HepG2 (cell line): ENCODE data around the gene MRPL43. TPM values are rescaled to one million over a fixed set of nuclear protein-coding genes. Genes with fewer than 3 reads are reported as not detected.

Experiments used
- ATAC-seq: fragments of 200-7000 bp; cut with Tn5 transposase; 3 replicates; pipeline ENCODE4 v1.9.1; 2020; ENCODE audit warnings: mild to moderate bottlenecking, moderate library complexity
- BruUV-seq: library from RNA; stranded (reverse); fragments of 400-500 nt; replicated peaks from 2 replicates; lab custom pipeline; 2021; lab: Mats Ljungman, UMichigan
- CTCF ChIA-PET: fragments of 300-600 bp; formaldehyde crosslinking; extraction: SDS; loops from one replicate; lab custom pipeline; 2021; ENCODE audit warnings: low total read pairs, inconsistent platforms, low intra/inter-chr PET ratio; lab: Yijun Ruan, JAX
- POLR2A ChIA-PET: fragments of 350-600 bp; sonication (Branson Sonifier 250); formaldehyde crosslinking; loops from one replicate; lab custom pipeline; 2020; ENCODE audit warnings: antibody characterized with exemption, inconsistent platforms; lab: Yijun Ruan, JAX
- DNase-seq: peaks from one replicate; pipeline ENCODE4 v3.0.0-alpha.2; 2015; ENCODE audit warnings: low spot score
- FAIRE-seq: peaks from 3 replicates; lab custom pipeline; 2011; peaks lifted over from hg19 to GRCh38; lab: Jason Lieb, UNC
- H2AFZ ChIP-seq: one replicate; pipeline ENCODE4 v1.6.1; 2011; ENCODE audit warnings: low read length, inconsistent platforms
- H3K27ac ChIP-seq: fragments of 300-600 bp; 3 replicates; pipeline ENCODE4 v1.8.0; 2011; ENCODE audit warnings: mixed run types, mild to moderate bottlenecking, mixed read lengths, low read length, inconsistent platforms; ENCODE audit not compliant: insufficient read depth; ENCODE audit errors: extremely low read length
- H3K27me3 ChIP-seq, 2 experiments: fragments of 200-600 bp in 1 of 2; 2 replicates in 1 of 2; 3 replicates in 1 of 2; pipeline versions ENCODE4 v1.6.0 to v1.8.0; 2011; ENCODE audit warnings: low read length in 2 of 2, mild to moderate bottlenecking in 2 of 2, moderate library complexity in 2 of 2, inconsistent platforms in 1 of 2; ENCODE audit not compliant: insufficient read depth in 2 of 2, control insufficient read depth in 1 of 2
- H3K36me3 ChIP-seq, 2 experiments: fragments of 200-600 bp in 1 of 2; replicated peaks in 1 of 2; 2 replicates in 1 of 2; 3 replicates in 1 of 2; pipeline versions ENCODE4 v1.5.1 to v1.8.0; 2011; ENCODE audit warnings: low read length in 2 of 2, inconsistent platforms in 1 of 2; ENCODE audit not compliant: insufficient read depth in 2 of 2, control insufficient read depth in 1 of 2
- H3K4me1 ChIP-seq: 2 replicates; pipeline ENCODE4 v1.5.1; 2012; ENCODE audit warnings: low read length, inconsistent platforms; ENCODE audit not compliant: insufficient read depth
- H3K4me2 ChIP-seq: 2 replicates; pipeline ENCODE4 v1.6.0; 2011; ENCODE audit warnings: low read depth, low read length, inconsistent platforms
- H3K4me3 ChIP-seq, 3 experiments: fragments of 200-600 bp in 1 of 3; sonication (generic), shearing (Covaris generic) in 1 of 3; replicated peaks in 1 of 3; 2 replicates each; pipeline ENCODE4 v1.5.1; 2011 to 2016; ENCODE audit warnings: low read length in 3 of 3, inconsistent platforms in 2 of 3, low read depth in 2 of 3, mild to moderate bottlenecking in 2 of 3, control low read depth in 1 of 3, mixed read lengths in 1 of 3; ENCODE audit not compliant: insufficient read depth in 1 of 3
- H3K79me2 ChIP-seq: one replicate; pipeline ENCODE4 v1.6.1; 2011; ENCODE audit warnings: low read length, inconsistent platforms; ENCODE audit not compliant: insufficient read depth
- H3K9ac ChIP-seq: 2 replicates; pipeline ENCODE4 v1.6.0; 2011; ENCODE audit warnings: mild to moderate bottlenecking, low read depth, low read length, inconsistent platforms; ENCODE audit not compliant: insufficient read depth
- H3K9me3 ChIP-seq: 2 replicates; pipeline ENCODE4 v1.5.1; 2012; ENCODE audit warnings: mild to moderate bottlenecking, low read length
- H4K20me1 ChIP-seq: 2 replicates; pipeline ENCODE4 v1.6.0; 2011; ENCODE audit warnings: inconsistent platforms, mild to moderate bottlenecking, low read length, moderate library complexity; ENCODE audit not compliant: insufficient read depth
- KDM4B ChIP-seq: sonication (generic); formaldehyde crosslinking; IDR thresholded peaks from 2 replicates; pipeline ENCODE4 v1.4.0; 2020; ENCODE audit warnings: missing genetic modification reagents
- STAG1 ChIP-seq: sonication (generic); formaldehyde crosslinking; IDR thresholded peaks from 2 replicates; pipeline ENCODE4 v1.4.0; 2020; ENCODE audit warnings: missing genetic modification reagents
- ZNF224 ChIP-seq: sonication (generic); formaldehyde crosslinking; IDR thresholded peaks from 2 replicates; pipeline ENCODE4 v1.5.0; 2020; ENCODE audit warnings: mild to moderate bottlenecking, missing genetic modification reagents
- WGBS: methylation state at CpG from one replicate; pipeline ENCODE4 v1.1.6; 2017; ENCODE audit warnings: low lambda C conversion rate; 5-methylcytosine and 5-hydroxymethylcytosine counted together
- in situ Hi-C: cut with HindIII; loops from 2 replicates; pipeline ENCODE4 v1.10.0; 2017; ENCODE audit warnings: low pct_unique_long_range_greater_than_20kb; ENCODE audit not compliant: extremely low pct_ligation_motif_present
- intact Hi-C: fragments of 100-400 bp; cut with micrococcal nuclease; formaldehyde crosslinking; loops from one replicate; pipeline ENCODE4 v1.10.0; 2022; ENCODE audit not compliant: unreplicated experiment
- polyA plus RNA-seq, 8 experiments: library from polyadenylated mRNA; depleted of rRNA in 3 of 8; stranded (reverse) in 7 of 8; unstranded in 1 of 8; fragments of >200 nt; fragmentation: Illumina TruSeq in 4 of 8; extraction: Trizol in 4 of 8; gene quantifications; 2 replicates each; pipeline versions ENCODE4 v1.2.1 to v1.2.3, GENCODE V29; 2011 to 2016; ENCODE audit warnings: low read depth in 4 of 8, missing spikeins in 1 of 8, mixed read lengths in 1 of 8; ENCODE audit not compliant: insufficient read depth in 1 of 8
- total RNA-seq, 5 experiments: library from RNA; depleted of rRNA; stranded (reverse); fragments of >200 nt; fragmentation: Illumina TruSeq; extraction: Trizol; gene quantifications; 2 replicates each; pipeline ENCODE4 v1.2.3, GENCODE V29; 2016; ENCODE audit warnings: low read depth in 1 of 5
- TF ChIP-seq, protein P1 (sequence below): sonication (generic); formaldehyde crosslinking; IDR thresholded peaks from 2 replicates; pipeline ENCODE4 v1.5.0; 2020; ENCODE audit warnings: missing genetic modification reagents
- TF ChIP-seq, protein P2 (sequence below): sonication (generic); formaldehyde crosslinking; IDR thresholded peaks from 2 replicates; pipeline ENCODE4 v1.5.0; 2020; ENCODE audit warnings: mild to moderate bottlenecking, missing genetic modification reagents
- TF ChIP-seq, protein P3 (sequence below), 2 experiments: IDR thresholded peaks; 2 replicates each; pipeline ENCODE4 v1.6.1; 2011 to 2012; ENCODE audit warnings: low read length in 2 of 2, borderline replicate concordance in 1 of 2, low read depth in 1 of 2, mild to moderate bottlenecking in 1 of 2, moderate library complexity in 1 of 2

Gene MRPL43
- total and polyA plus RNA-seq, 2 of the 13 experiments (the other 11 are each of a cell fraction or from before 2014, with no cell fraction given), result 71.0 to 73.7 TPM

DNA sequence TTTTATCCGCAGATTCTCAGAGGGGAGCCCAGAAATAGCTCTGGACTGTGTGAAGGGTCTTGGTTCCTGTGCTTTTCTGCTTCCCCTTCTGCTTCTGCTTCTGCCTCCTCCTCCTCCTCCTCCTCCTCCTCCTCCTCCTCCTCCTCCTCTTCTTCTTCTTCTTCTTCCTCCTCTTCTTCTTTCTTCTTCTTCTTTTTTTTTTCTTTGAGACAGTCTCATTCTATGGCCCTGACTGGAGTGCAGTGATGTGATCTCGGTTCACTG, 32.1 kb upstream of the MRPL43 start:
- in situ Hi-C loops, result no loop called here
- no peaks in the 10 kb centered on the region for H3K9me3 ChIP-seq
- H3K27ac ChIP-seq, result no peak overlapping the region
- H3K9ac ChIP-seq, result peak overlapping the region; percentile 52; the same call in 1 of the 2 replicates
- peaks cover 29% of the 10 kb centered on the region for H3K4me1 ChIP-seq
- CTCF ChIA-PET, result interaction anchor here (1.1 to 2.1 kb wide), 2 partner anchors 22 to 47 kb away, joined by 3 to 7 read pairs; no protein-coding TSS in a partner anchor
- no peak for FAIRE-seq
- H3K79me2 ChIP-seq, result no peaks in the 10 kb centered on the region
- WGBS, result 63% methylated on average over 2 of the region's 2 CpGs
- no peak for ATAC-seq
- POLR2A ChIA-PET, result interaction anchor here (1.0 to 6.0 kb wide), 7 partner anchors 9 to 49 kb away, joined by 3 to 56 read pairs (median 10); partner anchors contain the start of genes LZTS2, PDZD7 and SFXN3
- intact Hi-C loops, result loop anchor here (2.0 kb wide), 1 partner anchor 47 kb away; no protein-coding TSS in a partner anchor
- BruUV-seq, result no TSS peak
- no peak overlapping the region for H2AFZ ChIP-seq
- peak overlapping the region in 1 of 3 experiments; percentile 69; a peak in 2 of 6 replicates for H3K4me3 ChIP-seq
- no peaks in the 10 kb centered on the region for H4K20me1 ChIP-seq
- peak overlapping the region; percentile 95 for H3K4me2 ChIP-seq
- no peak for TF ChIP-seq KDM4B (CRISPR knock-in tag)
- TF ChIP-seq, protein P1, sequence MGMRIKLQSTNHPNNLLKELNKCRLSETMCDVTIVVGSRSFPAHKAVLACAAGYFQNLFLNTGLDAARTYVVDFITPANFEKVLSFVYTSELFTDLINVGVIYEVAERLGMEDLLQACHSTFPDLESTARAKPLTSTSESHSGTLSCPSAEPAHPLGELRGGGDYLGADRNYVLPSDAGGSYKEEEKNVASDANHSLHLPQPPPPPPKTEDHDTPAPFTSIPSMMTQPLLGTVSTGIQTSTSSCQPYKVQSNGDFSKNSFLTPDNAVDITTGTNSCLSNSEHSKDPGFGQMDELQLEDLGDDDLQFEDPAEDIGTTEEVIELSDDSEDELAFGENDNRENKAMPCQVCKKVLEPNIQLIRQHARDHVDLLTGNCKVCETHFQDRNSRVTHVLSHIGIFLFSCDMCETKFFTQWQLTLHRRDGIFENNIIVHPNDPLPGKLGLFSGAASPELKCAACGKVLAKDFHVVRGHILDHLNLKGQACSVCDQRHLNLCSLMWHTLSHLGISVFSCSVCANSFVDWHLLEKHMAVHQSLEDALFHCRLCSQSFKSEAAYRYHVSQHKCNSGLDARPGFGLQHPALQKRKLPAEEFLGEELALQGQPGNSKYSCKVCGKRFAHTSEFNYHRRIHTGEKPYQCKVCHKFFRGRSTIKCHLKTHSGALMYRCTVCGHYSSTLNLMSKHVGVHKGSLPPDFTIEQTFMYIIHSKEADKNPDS (CRISPR knock-in tag), result 0 out of 2 replicates have a peak, but pooled peaks have one; percentile 28
- DNase-seq, result no peak
- H3K27me3 ChIP-seq, result peaks cover 1 to 13% of the 10 kb centered on the region in 2 experiments; a peak in 2 of 5 replicates
- H3K36me3 ChIP-seq, result no peaks in the 10 kb centered on the region

DNA sequence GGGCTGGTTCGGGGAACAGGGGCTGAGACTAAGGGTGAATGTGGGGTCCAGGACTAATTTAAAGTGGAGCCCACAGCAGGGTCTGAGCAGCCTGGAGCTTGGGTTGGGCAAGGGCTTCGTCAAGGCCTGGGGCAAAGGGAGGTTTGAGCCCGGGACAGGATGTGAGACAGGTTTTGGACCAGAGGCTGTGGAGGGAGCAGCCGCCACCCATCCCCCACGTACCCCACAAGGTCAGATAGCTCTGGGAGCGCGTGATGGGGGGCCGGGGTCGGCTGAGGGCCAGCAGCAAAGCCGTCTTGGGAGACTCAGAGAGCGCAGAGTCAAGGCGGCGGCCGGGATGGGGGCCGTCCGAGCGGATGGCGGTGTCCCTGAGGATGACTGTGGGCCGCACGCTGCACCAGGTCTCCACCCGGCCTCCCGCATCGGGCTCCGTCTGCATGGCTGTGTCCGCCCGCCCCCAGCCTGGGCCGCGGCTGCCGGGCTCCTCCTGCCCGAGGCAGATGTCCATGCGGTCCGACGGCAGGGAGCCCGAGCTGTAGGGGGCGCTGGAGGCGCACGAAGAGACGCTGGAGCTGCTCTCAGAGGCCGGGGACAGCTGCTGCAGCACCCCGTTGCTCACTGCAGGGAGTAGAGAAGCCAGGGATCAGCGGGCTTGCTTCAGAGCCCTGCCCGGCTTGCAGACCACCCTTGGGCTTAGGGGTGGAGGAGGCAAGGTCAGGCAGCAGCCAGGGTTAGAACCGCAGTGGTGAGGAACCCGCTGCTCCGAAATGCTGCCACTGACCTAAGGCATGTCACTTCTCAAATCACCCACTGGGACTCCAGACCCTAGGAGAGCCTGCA, 31.5 kb upstream of the MRPL43 start:
- intact Hi-C loops, result loop anchor here (2.0 kb wide), 1 partner anchor 48 kb away; no protein-coding TSS in a partner anchor
- Histone ChIP-seq H4K20me1 (no peaks in the 10 kb centered on the region), H3K36me3 (no peaks in the 10 kb centered on the region), H3K27me3 (peaks cover 1 to 13% of the 10 kb centered on the region in 2 experiments; a peak in 2 of 5 replicates), H3K79me2 (no peaks in the 10 kb centered on the region), H3K27ac (no peak overlapping the region), H3K4me3 (peak overlapping the region; percentile 25 to 69 (median 55); a peak in 5 of 6 replicates), H3K9me3 (no peaks in the 10 kb centered on the region), H2AFZ (no peak overlapping the region), H3K4me1 (peaks cover 34% of the 10 kb centered on the region), H3K4me2 (peak overlapping the region; percentile 95), H3K9ac (peak overlapping the region; percentile 52)
- peak; percentile 72 for DNase-seq
- WGBS, result 13% methylated on average over 3 of the region's 45 CpGs
- peak; percentile 91 for ATAC-seq
- in situ Hi-C loops, result no loop called here
- ChIA-PET CTCF (interaction anchor here (1.1 to 2.1 kb wide), 2 partner anchors 22 to 48 kb away, joined by 3 to 7 read pairs; no protein-coding TSS in a partner anchor), POLR2A (interaction anchor here (0.9 to 6.0 kb wide), 12 partner anchors 10 to 49 kb away, joined by 3 to 56 read pairs (median 5); partner anchors contain the start of genes LZTS2, PDZD7 and SFXN3)
- no TSS peak for BruUV-seq
- no peak for FAIRE-seq
- TF ChIP-seq ZNF224, result no peak
- TF ChIP-seq, protein P2, sequence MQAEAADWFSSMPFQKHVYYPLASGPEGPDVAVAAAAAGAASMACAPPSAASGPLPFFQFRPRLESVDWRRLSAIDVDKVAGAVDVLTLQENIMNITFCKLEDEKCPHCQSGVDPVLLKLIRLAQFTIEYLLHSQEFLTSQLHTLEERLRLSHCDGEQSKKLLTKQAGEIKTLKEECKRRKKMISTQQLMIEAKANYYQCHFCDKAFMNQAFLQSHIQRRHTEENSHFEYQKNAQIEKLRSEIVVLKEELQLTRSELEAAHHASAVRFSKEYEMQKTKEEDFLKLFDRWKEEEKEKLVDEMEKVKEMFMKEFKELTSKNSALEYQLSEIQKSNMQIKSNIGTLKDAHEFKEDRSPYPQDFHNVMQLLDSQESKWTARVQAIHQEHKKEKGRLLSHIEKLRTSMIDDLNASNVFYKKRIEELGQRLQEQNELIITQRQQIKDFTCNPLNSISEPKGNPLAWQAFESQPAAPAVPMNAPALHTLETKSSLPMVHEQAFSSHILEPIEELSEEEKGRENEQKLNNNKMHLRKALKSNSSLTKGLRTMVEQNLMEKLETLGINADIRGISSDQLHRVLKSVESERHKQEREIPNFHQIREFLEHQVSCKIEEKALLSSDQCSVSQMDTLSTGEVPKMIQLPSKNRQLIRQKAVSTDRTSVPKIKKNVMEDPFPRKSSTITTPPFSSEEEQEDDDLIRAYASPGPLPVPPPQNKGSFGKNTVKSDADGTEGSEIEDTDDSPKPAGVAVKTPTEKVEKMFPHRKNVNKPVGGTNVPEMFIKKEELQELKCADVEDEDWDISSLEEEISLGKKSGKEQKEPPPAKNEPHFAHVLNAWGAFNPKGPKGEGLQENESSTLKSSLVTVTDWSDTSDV (CRISPR knock-in tag), result no peak
- TF ChIP-seq, protein P3, sequence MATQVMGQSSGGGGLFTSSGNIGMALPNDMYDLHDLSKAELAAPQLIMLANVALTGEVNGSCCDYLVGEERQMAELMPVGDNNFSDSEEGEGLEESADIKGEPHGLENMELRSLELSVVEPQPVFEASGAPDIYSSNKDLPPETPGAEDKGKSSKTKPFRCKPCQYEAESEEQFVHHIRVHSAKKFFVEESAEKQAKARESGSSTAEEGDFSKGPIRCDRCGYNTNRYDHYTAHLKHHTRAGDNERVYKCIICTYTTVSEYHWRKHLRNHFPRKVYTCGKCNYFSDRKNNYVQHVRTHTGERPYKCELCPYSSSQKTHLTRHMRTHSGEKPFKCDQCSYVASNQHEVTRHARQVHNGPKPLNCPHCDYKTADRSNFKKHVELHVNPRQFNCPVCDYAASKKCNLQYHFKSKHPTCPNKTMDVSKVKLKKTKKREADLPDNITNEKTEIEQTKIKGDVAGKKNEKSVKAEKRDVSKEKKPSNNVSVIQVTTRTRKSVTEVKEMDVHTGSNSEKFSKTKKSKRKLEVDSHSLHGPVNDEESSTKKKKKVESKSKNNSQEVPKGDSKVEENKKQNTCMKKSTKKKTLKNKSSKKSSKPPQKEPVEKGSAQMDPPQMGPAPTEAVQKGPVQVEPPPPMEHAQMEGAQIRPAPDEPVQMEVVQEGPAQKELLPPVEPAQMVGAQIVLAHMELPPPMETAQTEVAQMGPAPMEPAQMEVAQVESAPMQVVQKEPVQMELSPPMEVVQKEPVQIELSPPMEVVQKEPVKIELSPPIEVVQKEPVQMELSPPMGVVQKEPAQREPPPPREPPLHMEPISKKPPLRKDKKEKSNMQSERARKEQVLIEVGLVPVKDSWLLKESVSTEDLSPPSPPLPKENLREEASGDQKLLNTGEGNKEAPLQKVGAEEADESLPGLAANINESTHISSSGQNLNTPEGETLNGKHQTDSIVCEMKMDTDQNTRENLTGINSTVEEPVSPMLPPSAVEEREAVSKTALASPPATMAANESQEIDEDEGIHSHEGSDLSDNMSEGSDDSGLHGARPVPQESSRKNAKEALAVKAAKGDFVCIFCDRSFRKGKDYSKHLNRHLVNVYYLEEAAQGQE (IDR thresholded peaks at IDR 0.05; ENCODE audit: borderline replicate concordance in 1 of 2, low read depth in 1 of 2, low read length in 2 of 2), result no peak
- peak; percentile 84 for TF ChIP-seq STAG1
